Suprapubic skin (tissue), 4 donors: ENCODE data around the gene VSTM2B. TPM values are rescaled to one million over a fixed set of nuclear protein-coding genes. Genes with fewer than 3 reads are reported as not detected.

Experiments
- DNase-seq, 2 donors: peaks; one replicate each; pipeline ENCODE4 v3.0.0-alpha.2; 2019; ENCODE audit warnings: low spot score in 2 of 2
- H3K27ac ChIP-seq: fragments of 200-600 bp; sonication (generic); one replicate; pipeline ENCODE4 v1.5.1; 2019
- H3K27me3 ChIP-seq: fragments of 200-600 bp; sonication (generic); one replicate; pipeline ENCODE4 v1.5.1; 2019
- H3K36me3 ChIP-seq: fragments of 200-600 bp; sonication (generic); one replicate; pipeline ENCODE4 v1.5.1; 2019
- H3K4me1 ChIP-seq: fragments of 200-600 bp; sonication (generic); one replicate; pipeline ENCODE4 v1.5.1; 2019
- H3K4me3 ChIP-seq: fragments of 200-600 bp; sonication (generic); one replicate; pipeline ENCODE4 v1.5.1; 2019; ENCODE audit warnings: mild to moderate bottlenecking
- H3K9me3 ChIP-seq: fragments of 200-600 bp; sonication (generic); one replicate; pipeline ENCODE4 v1.5.1; 2019
- EP300 ChIP-seq: sonication (generic); formaldehyde crosslinking; IDR thresholded peaks from one replicate; pipeline ENCODE4 v1.6.1; 2017; ENCODE audit warnings: antibody characterized with exemption
- POLR2A ChIP-seq, 2 donors: fragments of 450-650 bp; IDR thresholded peaks; one replicate each; pipeline ENCODE4 v1.6.1; 2017; ENCODE audit warnings: antibody characterized with exemption in 2 of 2, mild to moderate bottlenecking in 2 of 2, moderate library complexity in 2 of 2
- POLR2AphosphoS5 ChIP-seq, 3 donors: sonication (generic); formaldehyde crosslinking; IDR thresholded peaks; one replicate each; pipeline ENCODE4 v1.6.1; 2017; ENCODE audit warnings: antibody characterized with exemption in 3 of 3
- WGBS: methylation state at CpG from one replicate; pipeline ENCODE4 v1.1.5; 2018; 5-methylcytosine and 5-hydroxymethylcytosine counted together
- total RNA-seq, 4 donors: library from RNA; depleted of rRNA; stranded (reverse); fragments of >200 nt; gene quantifications; one replicate each; pipeline ENCODE4 v1.1.0, GENCODE V29; 2016
- TF ChIP-seq, protein P1 (sequence below), 2 donors: fragments of 200-600 bp in 1 of 2; fragments of 450-650 bp in 1 of 2; sonication (generic) in 1 of 2; IDR thresholded peaks; one replicate each; pipeline ENCODE4 v1.5.1; 2016 to 2019; ENCODE audit warnings: antibody characterized with exemption in 2 of 2, mild to moderate bottlenecking in 1 of 2, moderate library complexity in 1 of 2

Gene VSTM2B
- total RNA-seq, 4 donors from 2014 or later, result not detected

DNA sequence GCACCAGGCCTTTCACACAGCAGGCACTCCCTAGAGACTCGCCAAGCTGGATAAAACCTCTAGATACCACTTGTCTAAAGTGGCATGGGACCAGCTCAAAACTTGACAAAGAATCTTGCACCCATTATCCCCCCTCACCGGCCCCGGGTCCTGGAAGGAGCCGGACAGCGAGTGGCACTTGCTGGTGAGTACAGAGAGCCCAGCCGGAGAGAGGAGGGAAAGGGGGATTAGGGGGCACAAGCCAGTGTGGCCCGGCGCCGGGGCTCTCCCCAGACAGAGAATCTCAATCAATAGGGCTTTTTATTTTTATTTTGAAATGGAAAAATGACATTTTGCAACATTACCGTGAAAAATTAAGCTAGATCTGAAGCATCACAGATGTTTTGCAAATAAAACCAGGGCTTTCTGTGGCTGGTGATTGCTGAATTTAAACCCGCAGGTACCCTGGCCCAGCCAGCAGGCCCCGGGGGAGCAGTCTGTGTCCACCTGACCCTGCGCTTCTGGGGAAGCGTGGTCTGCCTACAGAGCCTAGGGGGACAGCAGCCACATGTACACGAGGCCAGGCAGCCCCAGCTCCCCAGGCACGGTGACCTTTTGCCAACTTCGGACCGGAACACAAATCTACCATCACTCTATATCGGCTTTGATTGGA is 10.0 kb upstream of the VSTM2B start:
- H3K4me3 ChIP-seq, result no peak overlapping the region
- DNase-seq, result no peak
- H3K4me1 ChIP-seq, result no peaks in the 10 kb centered on the region
- H3K36me3 ChIP-seq, result no peaks in the 10 kb centered on the region
- no peaks in the 10 kb centered on the region for H3K9me3 ChIP-seq
- TF ChIP-seq, protein P1, sequence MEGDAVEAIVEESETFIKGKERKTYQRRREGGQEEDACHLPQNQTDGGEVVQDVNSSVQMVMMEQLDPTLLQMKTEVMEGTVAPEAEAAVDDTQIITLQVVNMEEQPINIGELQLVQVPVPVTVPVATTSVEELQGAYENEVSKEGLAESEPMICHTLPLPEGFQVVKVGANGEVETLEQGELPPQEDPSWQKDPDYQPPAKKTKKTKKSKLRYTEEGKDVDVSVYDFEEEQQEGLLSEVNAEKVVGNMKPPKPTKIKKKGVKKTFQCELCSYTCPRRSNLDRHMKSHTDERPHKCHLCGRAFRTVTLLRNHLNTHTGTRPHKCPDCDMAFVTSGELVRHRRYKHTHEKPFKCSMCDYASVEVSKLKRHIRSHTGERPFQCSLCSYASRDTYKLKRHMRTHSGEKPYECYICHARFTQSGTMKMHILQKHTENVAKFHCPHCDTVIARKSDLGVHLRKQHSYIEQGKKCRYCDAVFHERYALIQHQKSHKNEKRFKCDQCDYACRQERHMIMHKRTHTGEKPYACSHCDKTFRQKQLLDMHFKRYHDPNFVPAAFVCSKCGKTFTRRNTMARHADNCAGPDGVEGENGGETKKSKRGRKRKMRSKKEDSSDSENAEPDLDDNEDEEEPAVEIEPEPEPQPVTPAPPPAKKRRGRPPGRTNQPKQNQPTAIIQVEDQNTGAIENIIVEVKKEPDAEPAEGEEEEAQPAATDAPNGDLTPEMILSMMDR (IDR thresholded peaks at IDR 0.05), result no peak
- TF ChIP-seq POLR2AphosphoS5 (IDR thresholded peaks at IDR 0.05) (no peak), POLR2A (IDR thresholded peaks at IDR 0.05) (no peak), EP300 (no peak)
- H3K27ac ChIP-seq, result no peak overlapping the region
- peaks cover 39% of the 10 kb centered on the region for H3K27me3 ChIP-seq
- 64% methylated on average over 18 of the region's 19 CpGs for WGBS

DNA sequence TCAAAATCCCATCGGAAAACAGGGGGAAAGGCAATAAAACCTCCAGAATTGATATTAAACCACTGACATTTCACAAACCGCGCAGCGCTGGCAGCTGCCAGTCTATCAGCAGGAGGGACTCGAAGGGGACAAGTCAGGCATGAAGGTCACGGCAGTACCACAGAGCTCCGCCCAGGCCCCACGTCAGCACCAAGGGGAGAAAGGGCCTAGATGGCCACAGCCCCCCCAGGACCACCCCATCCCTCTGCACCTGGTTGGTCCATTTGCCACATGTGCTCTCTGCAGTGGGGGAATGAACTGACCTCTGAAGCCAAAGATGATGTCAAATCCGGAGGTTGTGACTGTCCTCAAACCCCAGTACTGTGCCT is 9.5 kb upstream of the VSTM2B start:
- DNase-seq, result no peak
- Histone ChIP-seq H3K27ac (no peak overlapping the region), H3K4me1 (no peaks in the 10 kb centered on the region), H3K36me3 (no peaks in the 10 kb centered on the region), H3K9me3 (no peaks in the 10 kb centered on the region), H3K4me3 (no peak overlapping the region), H3K27me3 (peaks cover 38% of the 10 kb centered on the region)
- TF ChIP-seq POLR2A (IDR thresholded peaks at IDR 0.05) (no peak), EP300 (no peak)
- WGBS, result 83% methylated on average over 6 of the region's 9 CpGs

DNA sequence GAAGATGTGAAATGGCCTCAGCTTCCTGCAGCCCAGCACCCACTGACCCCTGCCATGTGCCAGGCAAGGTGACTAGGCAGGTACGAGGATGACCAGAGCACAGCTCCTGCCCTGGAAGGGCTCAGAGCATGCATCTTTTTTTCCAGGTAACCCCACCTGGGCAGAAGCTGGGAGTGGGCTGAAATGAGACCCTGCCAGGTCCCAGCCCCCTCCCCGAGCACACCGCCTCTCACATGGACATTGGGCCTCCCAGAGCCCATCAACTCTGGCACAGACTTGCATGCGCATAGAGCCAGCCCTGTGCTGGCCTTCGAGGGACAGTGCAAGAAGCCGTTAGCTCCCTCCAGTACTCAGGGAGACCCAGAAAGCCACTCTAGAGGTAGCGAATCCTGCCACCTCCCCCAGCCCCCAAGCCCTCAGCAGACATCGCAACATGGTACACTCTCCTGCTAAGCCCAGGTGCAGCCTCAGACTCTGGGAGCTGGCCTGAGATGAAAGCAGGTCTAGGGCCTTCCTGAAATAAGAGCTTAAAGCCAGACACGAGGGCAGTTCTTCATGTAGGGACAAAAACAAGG is 8.9 kb upstream of the VSTM2B start:
- Histone ChIP-seq H3K27me3 (peaks cover 44% of the 10 kb centered on the region), H3K9me3 (no peaks in the 10 kb centered on the region), H3K27ac (no peak overlapping the region), H3K36me3 (no peaks in the 10 kb centered on the region), H3K4me1 (no peaks in the 10 kb centered on the region), H3K4me3 (no peak overlapping the region)
- 73% methylated on average over 3 of the region's 9 CpGs for WGBS
- TF ChIP-seq EP300, result no peak
- TF ChIP-seq, protein P1 (IDR thresholded peaks at IDR 0.05), result no peak
- no peak for TF ChIP-seq POLR2A (IDR thresholded peaks at IDR 0.05)
- no peak for DNase-seq

DNA sequence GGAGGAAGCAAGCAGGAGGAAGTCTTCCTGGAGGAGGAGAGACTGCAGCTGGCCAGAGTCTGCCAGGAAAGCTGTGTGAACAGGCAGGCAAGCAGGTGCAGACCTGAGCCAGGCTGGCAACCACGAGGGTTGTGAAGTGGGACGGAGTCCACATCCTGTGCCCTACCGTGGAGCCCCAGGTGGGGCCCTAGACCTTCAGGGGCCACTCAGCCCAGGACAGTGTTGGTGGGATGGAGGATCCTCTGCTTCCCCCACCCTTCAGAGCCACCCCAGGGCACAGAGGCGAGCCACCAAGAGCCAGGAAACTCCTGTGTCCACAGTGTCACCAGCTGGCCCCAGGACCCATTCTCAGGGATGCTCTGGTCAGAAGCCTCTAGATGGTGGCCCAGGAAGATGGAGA is 8.4 kb upstream of the VSTM2B start:
- DNase-seq, result no peak
- Histone ChIP-seq H3K36me3 (no peaks in the 10 kb centered on the region), H3K27ac (no peak overlapping the region), H3K4me1 (no peaks in the 10 kb centered on the region), H3K9me3 (no peaks in the 10 kb centered on the region), H3K4me3 (no peak overlapping the region), H3K27me3 (peaks cover 49% of the 10 kb centered on the region)
- 31% methylated on average over 3 of the region's 4 CpGs for WGBS
- no peak for TF ChIP-seq EP300
- no peak for TF ChIP-seq POLR2AphosphoS5 (IDR thresholded peaks at IDR 0.05)
- TF ChIP-seq POLR2A (IDR thresholded peaks at IDR 0.05), result no peak
- TF ChIP-seq, protein P1 (IDR thresholded peaks at IDR 0.05), result no peak

DNA sequence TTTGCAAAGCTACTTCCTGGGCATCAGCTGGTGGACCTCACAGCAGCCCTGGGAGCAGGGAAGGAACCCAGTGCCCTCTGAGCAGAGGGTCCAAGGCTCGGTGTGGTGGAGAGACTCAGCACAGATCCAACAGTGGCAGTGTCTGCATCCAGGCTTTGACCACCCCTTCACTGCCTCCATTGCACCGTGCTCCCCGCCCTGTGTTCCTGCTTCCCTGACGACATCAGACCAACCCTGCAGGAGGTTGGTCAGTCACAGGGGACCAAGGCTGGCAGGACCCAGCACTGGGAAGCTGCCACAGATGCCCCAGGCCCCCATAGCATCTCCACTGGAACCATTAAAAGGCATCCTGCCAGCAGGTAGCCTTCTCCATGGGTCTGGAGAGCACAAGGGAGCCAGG is 7.8 kb upstream of the VSTM2B start:
- Histone ChIP-seq H3K27ac (no peak overlapping the region), H3K27me3 (peaks cover 54% of the 10 kb centered on the region), H3K9me3 (no peaks in the 10 kb centered on the region), H3K4me3 (no peak overlapping the region), H3K36me3 (no peaks in the 10 kb centered on the region), H3K4me1 (no peaks in the 10 kb centered on the region)
- TF ChIP-seq EP300 (no peak), POLR2A (IDR thresholded peaks at IDR 0.05) (no peak), POLR2AphosphoS5 (IDR thresholded peaks at IDR 0.05) (no peak)
- TF ChIP-seq, protein P1 (IDR thresholded peaks at IDR 0.05), result no peak
- no CpG with 5 or more reads among the region's 4 CpGs for WGBS
- DNase-seq, result no peak
